GM21576 (cell line): Measurements from ENCODE around the gene NOS1AP.
A peak's percentile ranks its signal among the peaks of the same experiment; 100 is the strongest.

Source experiments
- ATAC-seq: cut with Tn5 transposase; IDR thresholded peaks from one replicate; pipeline ENCODE4 v1.9.1; 2021; ENCODE audit warnings: mild to moderate bottlenecking, moderate library complexity; ENCODE audit not compliant: unreplicated experiment

The NOS1AP gene

GRCh38 chr1:162359523-162360236, 290.2 kb downstream of the NOS1AP start:
- no peak for ATAC-seq

GRCh38 chr1:162360237-162360873, 290.9 kb downstream of the NOS1AP start:
- ATAC-seq: no peak

DNA sequence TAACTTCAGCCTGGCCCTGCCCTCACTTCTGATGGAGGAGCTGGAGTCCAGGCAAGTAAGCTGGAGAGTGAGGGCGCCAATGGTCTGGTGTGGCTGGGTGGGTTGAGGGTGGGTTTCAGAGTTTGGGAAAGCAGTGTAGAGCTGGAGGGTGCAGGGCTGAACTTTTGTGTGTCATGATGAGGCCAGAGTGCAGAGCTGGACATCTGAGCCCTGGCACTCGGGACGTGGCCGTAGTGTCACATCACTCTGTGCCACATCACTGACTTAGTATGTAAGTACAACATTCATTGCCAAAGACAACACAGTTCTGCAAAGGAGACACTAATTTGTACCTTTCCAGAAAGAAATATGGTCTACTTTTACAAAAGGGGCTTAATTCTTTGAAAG, 291.4 kb downstream of the NOS1AP start:
- no peak for ATAC-seq

GRCh38 chr1:162361349-162361748, 291.9 kb downstream of the NOS1AP start:
- ATAC-seq: peak; percentile 22

GRCh38 chr1:162363823-162364222, 294.3 kb downstream of the NOS1AP start:
- ATAC-seq: no peak

DNA sequence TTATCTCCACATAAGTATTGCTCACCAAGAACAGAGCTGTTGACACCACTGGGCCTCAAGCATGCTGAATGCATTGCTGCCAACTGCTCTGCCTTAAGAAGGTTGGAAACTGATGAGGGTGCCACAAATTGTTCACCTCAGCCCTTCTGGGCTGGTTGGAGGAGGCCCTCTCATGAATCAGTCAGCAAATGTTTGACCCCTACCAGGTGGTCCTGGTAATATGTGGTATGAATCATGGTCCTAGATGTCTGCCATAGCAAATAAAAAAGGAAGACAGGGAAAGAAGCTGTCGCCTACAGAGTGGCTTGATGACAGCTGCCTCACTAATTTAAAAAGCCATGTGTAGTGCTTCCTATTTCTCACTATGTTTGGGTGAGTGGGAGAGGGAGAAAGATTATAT, 295.0 kb downstream of the NOS1AP start:
- no peak for ATAC-seq

GRCh38 chr1:162365284-162366020, 296.0 kb downstream of the NOS1AP start:
- no peak for ATAC-seq

GRCh38 chr1:162366149-162366548, 296.7 kb downstream of the NOS1AP start:
- no peak for ATAC-seq

- no peak for ATAC-seq
These were observed 297.2 kb downstream of the NOS1AP start for GRCh38 chr1:162366671-162367070.

DNA sequence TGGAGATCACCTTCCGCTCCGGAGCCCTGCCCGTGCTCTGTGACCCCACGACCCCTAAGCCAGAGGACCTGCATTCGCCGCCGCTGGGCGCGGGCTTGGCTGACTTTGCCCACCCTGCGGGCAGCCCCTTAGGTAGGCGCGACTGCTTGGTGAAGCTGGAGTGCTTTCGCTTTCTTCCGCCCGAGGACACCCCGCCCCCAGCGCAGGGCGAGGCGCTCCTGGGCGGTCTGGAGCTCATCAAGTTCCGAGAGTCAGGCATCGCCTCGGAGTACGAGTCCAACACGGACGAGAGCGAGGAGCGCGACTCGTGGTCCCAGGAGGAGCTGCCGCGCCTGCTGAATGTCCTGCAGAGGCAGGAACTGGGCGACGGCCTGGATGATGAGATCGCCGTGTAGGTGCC, 297.6 kb downstream of the NOS1AP start:
- no peak for ATAC-seq

DNA sequence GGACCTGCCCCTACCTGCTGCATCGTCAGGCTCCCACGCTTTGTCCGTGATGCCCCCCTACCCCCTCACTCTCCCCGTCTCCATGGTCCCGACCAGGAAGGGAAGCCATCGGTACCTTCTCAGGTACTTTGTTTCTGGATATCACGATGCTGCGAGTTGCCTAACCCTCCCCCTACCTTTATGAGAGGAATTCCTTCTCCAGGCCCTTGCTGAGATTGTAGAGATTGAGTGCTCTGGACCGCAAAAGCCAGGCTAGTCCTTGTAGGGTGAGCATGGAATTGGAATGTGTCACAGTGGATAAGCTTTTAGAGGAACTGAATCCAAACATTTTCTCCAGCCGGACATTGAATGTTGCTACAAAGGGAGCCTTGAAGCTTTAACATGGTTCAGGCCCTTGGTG, 298.3 kb downstream of the NOS1AP start:
- ATAC-seq: no peak

DNA sequence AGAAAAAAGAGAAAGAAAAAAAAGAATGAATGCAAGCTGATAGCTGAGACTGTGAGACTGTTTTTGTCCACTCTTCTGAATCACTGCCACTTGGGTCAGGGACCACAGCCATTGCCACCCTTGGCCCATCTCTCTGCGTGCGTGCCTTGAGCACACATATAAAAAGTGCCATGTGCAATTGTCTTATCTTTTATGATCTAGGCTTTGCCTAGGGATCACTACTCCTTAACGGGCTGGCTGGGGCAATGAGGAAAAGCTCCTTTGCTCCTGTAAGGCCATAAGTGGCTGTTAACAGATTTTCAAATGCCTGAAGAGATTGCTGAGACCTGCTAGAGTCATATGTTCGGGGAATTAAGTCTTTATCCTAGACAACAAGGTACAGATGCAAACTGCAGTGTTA, 299.0 kb downstream of the NOS1AP start:
- no peak for ATAC-seq

DNA sequence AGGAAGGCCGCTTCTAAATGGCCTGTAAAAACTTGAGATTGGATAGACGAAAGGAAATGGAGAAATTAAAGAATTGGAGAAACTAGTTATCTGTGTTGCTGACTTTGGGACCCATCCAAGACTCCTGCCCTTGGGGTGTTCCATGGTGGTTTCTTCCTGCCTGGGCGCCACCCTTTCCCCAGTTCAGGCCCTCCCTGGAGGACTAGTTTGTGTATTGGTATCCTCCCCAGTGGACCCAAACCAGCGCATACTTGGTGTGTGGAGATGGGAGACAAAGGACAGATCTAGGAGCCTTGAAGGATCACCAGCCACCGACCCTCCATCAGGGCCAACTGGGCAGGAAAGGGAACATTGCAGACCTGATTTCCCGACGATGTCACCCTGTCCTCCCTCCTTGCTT, 300.1 kb downstream of the NOS1AP start:
- ATAC-seq: no peak

DNA sequence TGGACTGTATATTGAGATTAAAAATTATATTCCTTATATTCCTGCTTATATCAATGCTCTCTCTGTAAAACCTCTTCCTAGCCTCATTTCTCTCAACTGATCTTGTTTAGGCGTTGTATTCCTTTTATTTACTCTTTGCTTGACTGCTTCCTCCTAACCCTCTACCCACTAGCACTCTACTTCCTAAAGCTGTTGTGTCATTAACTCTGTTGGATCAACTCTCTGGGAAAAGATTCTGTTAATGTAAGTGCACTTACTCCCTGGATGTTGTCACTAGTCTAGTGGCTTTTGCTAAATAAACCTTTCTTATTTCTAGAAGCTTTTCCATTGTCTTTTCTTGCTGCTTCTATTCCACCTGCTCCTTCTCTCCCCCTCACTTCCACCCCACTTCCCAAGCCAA, 300.7 kb downstream of the NOS1AP start:
- ATAC-seq: no peak

DNA sequence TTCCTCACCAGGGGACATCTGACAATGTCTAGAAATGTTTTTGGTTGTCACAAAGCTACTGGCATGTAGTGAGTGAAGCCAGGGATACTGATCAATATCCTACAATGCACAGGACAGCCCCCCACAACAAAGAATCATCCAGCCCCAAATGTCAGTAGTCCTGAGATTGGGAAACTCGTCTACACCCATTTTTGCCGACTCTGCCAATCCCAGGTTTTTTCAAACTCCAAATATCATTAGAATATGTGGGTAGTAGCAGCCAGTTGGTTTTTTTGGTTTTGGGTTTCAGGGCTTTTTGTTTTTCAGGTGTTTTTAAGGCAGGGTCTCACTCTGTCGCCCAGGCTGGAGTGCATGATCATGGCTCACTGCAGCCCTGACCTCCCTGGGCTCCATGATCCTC, 301.2 kb downstream of the NOS1AP start:
- no peak for ATAC-seq

DNA sequence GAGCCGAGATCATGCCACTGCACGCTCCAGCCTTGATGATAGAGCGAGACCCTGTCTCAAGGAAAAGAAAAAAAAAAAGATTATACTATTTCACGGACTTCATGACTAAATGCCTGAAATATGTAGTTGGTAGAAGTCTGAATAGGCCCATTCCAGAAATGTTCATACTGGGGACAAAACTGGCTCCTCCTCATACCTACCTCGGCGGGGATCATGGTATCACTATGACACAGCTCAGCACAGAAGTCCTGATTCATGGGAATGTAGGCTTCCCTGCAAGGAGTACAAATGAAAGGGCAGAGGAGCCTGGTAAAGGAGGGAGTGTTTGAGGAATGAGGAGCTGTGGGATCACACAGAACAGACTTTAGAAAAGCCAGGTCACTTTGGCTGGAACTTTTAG, 302.1 kb downstream of the NOS1AP start:
- ATAC-seq: no peak

GRCh38 chr1:162372159-162373071, 302.9 kb downstream of the NOS1AP start:
- ATAC-seq: no peak

- ATAC-seq: no peak
These were observed 303.6 kb downstream of the NOS1AP start for GRCh38 chr1:162373072-162373427.

- ATAC-seq: no peak
These were observed 304.2 kb downstream of the NOS1AP start for GRCh38 chr1:162373541-162374260.

- no peak for ATAC-seq
These were observed 304.9 kb downstream of the NOS1AP start for GRCh38 chr1:162374406-162374805.
